Fibroblast of skin of scalp (primary cell): Measurements from ENCODE around the gene UMPS.
"Not testable (repeated sequence)": the region's sequence is repeated elsewhere in the genome, so short reads cannot be mapped to it uniquely, and the experiment has no call there.

ENCODE experiments used
- DNase-seq: peaks from one replicate; pipeline ENCODE4 v3.0.0-alpha.2; 2013

UMPS gene

GRCh38 chr3:124780761-124781475, 50.7 kb downstream of the UMPS start:
- no peak for DNase-seq

- DNase-seq, result no peak
These were observed 51.5 kb downstream of the UMPS start for GRCh38 chr3:124781476-124782376.

- not testable (repeated sequence) for DNase-seq
These were observed 52.1 kb downstream of the UMPS start for GRCh38 chr3:124782377-124782712.

- no peak for DNase-seq
These were observed 53.4 kb downstream of the UMPS start for GRCh38 chr3:124783696-124784095.

- DNase-seq, result no peak
These were observed 54.6 kb downstream of the UMPS start for GRCh38 chr3:124784686-124785382.

- no peak for DNase-seq
These were observed 55.7 kb downstream of the UMPS start for GRCh38 chr3:124785973-124786372.

- peak; percentile 47 for DNase-seq
These were observed 56.4 kb downstream of the UMPS start for GRCh38 chr3:124786511-124787241.

- peak; percentile 50 for DNase-seq
These were observed 57.4 kb downstream of the UMPS start for GRCh38 chr3:124787476-124788195.

GRCh38 chr3:124788254-124788745, 58.0 kb downstream of the UMPS start:
- DNase-seq, result no peak

- not testable (repeated sequence) for DNase-seq
These were observed 58.9 kb downstream of the UMPS start for GRCh38 chr3:124789103-124789502.

GRCh38 chr3:124791142-124791541, 60.9 kb downstream of the UMPS start:
- DNase-seq, result peak; percentile 96

GRCh38 chr3:124791639-124792151, 61.4 kb downstream of the UMPS start:
- DNase-seq, result peak; percentile 98

GRCh38 chr3:124792341-124793040, 62.2 kb downstream of the UMPS start:
- peak; percentile 68 for DNase-seq

GRCh38 chr3:124793054-124793739, 62.9 kb downstream of the UMPS start:
- DNase-seq, result peak; percentile 45

GRCh38 chr3:124796477-124796876, 66.2 kb downstream of the UMPS start:
- DNase-seq, result no peak

GRCh38 chr3:124797426-124797945, 67.2 kb downstream of the UMPS start:
- no peak for DNase-seq
